Vein endothelial cell (primary cell): ENCODE results near the gene PLEKHG4. TPM values are rescaled to one million over a fixed set of nuclear protein-coding genes. Genes with fewer than 3 reads are reported as not detected.

Source experiments
- total RNA-seq: library from RNA; depleted of rRNA; stranded (reverse); fragments of >200 nt; gene quantifications from 2 replicates; pipeline ENCODE4 v1.2.3, GENCODE V29; 2012

Gene PLEKHG4
- total RNA-seq: 16.5 and 23.8 TPM in 2 replicates

DNA sequence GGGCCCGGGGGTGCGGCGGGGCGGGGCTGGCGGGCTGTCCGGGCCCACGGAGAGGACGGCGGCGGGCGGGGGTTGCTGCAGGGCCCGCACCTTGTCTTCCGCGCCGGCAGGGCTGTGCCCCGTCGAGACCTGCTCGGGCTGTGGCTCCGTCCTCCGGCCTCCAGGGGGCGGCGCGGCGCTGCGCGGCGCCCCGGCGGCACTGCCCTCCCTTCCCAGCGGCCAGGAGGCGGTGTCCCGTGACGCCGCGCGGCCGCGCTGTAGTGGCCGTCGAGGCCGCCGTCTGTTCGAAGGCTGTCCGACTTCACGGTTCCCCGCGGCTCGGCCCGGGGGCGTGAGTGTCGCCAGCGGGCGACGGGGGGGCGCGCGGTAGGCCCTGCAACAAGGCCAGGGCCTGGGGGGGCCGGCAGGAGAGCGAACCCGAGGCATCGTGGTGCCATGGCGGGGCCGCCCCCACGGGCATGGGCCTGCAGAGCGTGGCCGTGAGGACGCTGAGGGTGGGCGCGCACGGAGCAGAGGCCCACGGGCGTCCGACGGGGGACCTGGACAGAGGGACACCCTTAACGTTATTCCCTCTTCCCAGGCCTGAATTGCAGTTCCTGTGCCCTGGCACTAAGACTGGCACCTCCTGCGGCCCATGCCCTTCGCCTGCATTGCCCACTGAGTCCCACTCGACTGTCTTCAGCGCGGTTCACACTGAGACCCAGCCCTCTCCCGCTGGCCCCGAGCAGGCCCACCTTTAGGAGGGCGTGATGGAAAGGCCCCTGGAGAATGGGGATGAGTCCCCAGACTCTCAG is at the start of gene PLEKHG4:
Gene PLEKHG4 (plus strand): TSS at position 237 of the 794 bp plus-strand sequence. CDS start 513 bp downstream, at position 750.

DNA sequence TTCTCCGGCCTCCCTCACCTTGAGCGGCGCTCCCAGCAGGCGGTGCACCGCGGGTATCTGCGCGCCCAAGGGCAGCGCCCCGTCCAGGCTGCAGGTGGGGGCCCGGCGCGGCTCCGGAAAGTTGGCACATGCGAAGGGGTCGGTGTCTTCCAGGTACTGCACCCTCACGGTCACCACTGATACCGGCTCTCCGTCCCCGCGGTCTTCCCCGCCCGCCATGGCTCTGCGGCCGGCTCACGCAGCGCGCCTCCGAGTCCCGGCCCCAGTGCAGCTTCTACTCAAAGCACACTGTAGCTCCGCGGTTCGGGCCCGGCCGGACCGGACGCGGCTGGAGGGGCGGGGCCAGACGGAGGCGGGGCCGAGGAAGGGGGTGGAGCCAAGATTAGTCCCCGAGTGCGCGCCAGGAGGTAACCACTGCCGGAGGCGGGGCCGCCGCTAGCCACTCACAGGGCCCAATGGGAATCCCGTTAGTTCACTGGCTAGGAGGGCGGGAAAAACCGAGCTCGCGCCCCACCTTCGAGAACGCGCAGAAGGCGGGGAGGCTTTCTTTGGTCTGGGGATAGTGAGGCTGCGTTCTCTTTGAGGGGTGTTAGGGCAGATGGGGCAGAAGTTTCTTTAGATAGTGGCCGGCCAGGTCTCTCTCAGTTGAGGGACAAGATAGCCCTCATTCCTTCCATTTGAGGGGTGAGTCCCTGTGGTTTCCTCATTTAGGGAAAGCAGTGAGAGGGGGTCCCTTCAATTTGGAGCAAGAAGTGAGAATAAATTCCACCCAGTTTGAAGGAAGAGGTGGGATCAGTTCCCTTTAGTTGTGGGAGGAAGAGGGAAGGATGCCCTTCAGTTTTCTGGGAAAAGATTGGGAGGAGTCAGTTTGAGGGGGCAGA is 31.9 kb upstream of the PLEKHG4 start, which contains the start of gene FHOD1:
Gene FHOD1 (minus strand): TSS at position 290 of the 881 bp plus-strand sequence. CDS start 71 bp downstream, at position 219.

GRCh38 chr16:67248401-67249177 is 30.7 kb upstream of the PLEKHG4 start, which contains the start of gene SLC9A5:
TSS of gene SLC9A5 (plus strand) at chr16:67248979. CDS start at chr16:67249015, 36 bp downstream.

DNA sequence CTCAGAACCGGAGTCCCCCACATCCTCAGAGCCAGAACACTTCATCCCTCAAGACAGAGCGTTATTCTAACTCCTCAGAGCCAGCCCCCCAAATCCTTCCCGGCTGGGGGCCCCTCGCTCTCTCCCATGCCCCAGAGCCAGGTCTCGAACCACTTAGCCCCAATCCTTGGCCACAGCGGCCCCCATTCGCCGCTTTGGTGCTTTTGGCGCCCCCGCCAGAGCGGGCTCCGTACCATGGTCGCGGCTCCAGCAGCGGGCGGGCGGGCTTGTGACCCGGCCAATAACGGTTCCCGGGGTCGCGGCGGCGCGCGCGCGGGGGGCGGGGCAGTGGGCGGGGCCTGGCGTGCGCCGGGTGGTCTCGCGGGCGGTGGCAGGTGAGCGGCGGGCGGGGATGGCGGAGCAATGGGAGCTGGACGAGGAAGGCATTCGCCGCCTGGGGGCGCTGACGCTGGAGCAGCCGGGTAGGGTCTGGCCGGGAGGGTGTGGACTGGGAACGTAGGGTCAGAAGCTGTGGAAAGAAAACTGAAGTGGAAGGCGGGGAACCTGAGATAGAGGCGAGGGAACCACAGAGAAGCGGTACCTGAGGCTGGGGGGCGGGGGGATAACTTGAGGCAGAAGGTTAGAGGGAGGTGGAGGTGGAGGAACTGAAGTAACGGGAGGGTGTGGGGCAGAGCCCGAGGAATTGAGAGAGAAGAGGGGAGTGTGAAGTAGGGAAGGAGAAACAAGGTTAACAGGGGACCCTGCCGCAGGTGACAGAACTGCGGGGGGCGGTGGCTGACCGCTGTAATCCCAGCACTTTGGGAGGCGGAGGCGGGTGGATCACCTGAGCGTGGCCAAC is 47.4 kb downstream of the PLEKHG4 start, which contains the start of the genes KCTD19 and LRRC36:
Gene KCTD19 (minus strand): TSS at position 270 of the 838 bp plus-strand sequence. CDS start 34 bp downstream, at position 236.
Gene LRRC36 (plus strand): TSS at position 344 of the 838 bp plus-strand sequence. CDS start 48 bp downstream, at position 392.

Other genes starting within 250 kb of the PLEKHG4 start
- gene PHAF1, start 169.6 kb upstream of the PLEKHG4 start, total RNA-seq: 14.7 and 15.3 TPM in 2 replicates
- gene B3GNT9, start 128.5 kb upstream of the PLEKHG4 start, total RNA-seq: 2.3 and 2.4 TPM in 2 replicates
- 11.9 and 16.0 TPM in 2 replicates for gene TRADD, start 119.6 kb upstream of the PLEKHG4 start, total RNA-seq
- gene FBXL8, start 119.6 kb upstream of the PLEKHG4 start, total RNA-seq: 7.1 and 9.5 TPM in 2 replicates
- 1.3 and 1.6 TPM in 2 replicates for gene HSF4, start 114.8 kb upstream of the PLEKHG4 start, total RNA-seq
- gene NOL3, start 109.0 kb upstream of the PLEKHG4 start, total RNA-seq: 7.0 and 8.8 TPM in 2 replicates
- gene MATCAP1, start 95.6 kb upstream of the PLEKHG4 start, total RNA-seq: 14.1 and 18.3 TPM in 2 replicates
- 4.2 and 4.9 TPM in 2 replicates for gene EXOC3L1, start 89.4 kb upstream of the PLEKHG4 start, total RNA-seq
- 115 and 125 TPM in 2 replicates for gene E2F4, start 87.4 kb upstream of the PLEKHG4 start, total RNA-seq
- gene ELMO3, start 80.4 kb upstream of the PLEKHG4 start, total RNA-seq: 0.76 and 1.3 TPM in 2 replicates
- 16.0 and 24.3 TPM in 2 replicates for gene TMEM208, start 52.4 kb upstream of the PLEKHG4 start, total RNA-seq
- 30.7 and 41.8 TPM in 2 replicates for gene FHOD1, start 32.1 kb upstream of the PLEKHG4 start, total RNA-seq
- gene SLC9A5, start 30.6 kb upstream of the PLEKHG4 start, total RNA-seq: 0.86 and 1.6 TPM in 2 replicates
- gene KCTD19, start 47.2 kb downstream of the PLEKHG4 start, total RNA-seq: under 0.01 and 0.33 TPM in 2 replicates
- 0.29 TPM in 1 of 2 replicates, not detected in the other for gene LRRC36, start 47.3 kb downstream of the PLEKHG4 start, total RNA-seq
- not detected in 2 replicates for gene TPPP3, start 114.0 kb downstream of the PLEKHG4 start, total RNA-seq
- 8.5 and 13.1 TPM in 2 replicates for gene ZDHHC1, start 136.9 kb downstream of the PLEKHG4 start, total RNA-seq
- gene HSD11B2, start 151.6 kb downstream of the PLEKHG4 start, total RNA-seq: 0.10 and 0.65 TPM in 2 replicates
- gene ATP6V0D1, start 201.6 kb downstream of the PLEKHG4 start, total RNA-seq: 114 and 123 TPM in 2 replicates
- not detected in 2 replicates for gene AGRP, start 204.0 kb downstream of the PLEKHG4 start, total RNA-seq
- gene RIPOR1, start 249.3 kb downstream of the PLEKHG4 start, total RNA-seq: 57.8 and 62.6 TPM in 2 replicates